ENCODE measurements around the gene LRG1.

Gene LRG1

DNA sequence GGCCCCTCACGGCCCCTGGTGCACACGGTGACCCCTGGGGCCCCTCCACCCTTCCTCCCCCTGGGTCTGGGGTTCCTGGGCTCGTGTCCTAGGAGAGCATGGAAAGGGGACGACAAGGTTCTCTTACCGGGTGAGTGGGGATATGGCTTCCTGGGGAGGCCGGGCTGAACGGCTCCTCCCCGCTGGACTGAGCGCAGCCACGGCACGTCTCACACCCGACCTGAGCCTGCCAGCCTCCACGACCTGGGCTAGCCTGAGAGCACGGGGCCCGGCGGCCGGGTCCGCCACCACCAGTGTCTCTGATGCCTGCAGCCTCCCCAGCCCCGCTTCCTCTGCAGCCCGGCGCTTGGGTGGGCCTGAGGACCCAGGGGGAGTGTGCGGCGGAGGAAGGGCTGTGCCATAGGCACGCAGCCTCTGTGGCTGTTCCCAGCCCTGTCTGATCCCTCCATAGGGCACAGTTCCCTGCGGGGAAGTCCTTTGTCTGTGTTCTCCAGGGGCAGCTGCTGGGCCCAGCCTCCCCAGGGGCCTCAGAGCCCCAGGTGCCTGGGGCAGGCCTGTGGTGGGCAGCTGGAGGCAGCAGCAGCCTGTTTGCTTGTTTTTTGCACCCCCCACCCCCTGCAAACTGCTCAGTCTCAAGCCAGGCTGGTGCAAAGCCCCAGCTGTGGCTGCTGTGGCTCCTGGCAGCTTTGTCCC is 36.6 kb downstream of the LRG1 start:
- H3K27ac ChIP-seq = no peak overlapping the region
- no peak for TF ChIP-seq ZFX (IDR thresholded peaks at IDR 0.05; ENCODE audit: borderline replicate concordance)
- TF ChIP-seq, protein P1, sequence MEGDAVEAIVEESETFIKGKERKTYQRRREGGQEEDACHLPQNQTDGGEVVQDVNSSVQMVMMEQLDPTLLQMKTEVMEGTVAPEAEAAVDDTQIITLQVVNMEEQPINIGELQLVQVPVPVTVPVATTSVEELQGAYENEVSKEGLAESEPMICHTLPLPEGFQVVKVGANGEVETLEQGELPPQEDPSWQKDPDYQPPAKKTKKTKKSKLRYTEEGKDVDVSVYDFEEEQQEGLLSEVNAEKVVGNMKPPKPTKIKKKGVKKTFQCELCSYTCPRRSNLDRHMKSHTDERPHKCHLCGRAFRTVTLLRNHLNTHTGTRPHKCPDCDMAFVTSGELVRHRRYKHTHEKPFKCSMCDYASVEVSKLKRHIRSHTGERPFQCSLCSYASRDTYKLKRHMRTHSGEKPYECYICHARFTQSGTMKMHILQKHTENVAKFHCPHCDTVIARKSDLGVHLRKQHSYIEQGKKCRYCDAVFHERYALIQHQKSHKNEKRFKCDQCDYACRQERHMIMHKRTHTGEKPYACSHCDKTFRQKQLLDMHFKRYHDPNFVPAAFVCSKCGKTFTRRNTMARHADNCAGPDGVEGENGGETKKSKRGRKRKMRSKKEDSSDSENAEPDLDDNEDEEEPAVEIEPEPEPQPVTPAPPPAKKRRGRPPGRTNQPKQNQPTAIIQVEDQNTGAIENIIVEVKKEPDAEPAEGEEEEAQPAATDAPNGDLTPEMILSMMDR (IDR thresholded peaks at IDR 0.05) = no peak

DNA sequence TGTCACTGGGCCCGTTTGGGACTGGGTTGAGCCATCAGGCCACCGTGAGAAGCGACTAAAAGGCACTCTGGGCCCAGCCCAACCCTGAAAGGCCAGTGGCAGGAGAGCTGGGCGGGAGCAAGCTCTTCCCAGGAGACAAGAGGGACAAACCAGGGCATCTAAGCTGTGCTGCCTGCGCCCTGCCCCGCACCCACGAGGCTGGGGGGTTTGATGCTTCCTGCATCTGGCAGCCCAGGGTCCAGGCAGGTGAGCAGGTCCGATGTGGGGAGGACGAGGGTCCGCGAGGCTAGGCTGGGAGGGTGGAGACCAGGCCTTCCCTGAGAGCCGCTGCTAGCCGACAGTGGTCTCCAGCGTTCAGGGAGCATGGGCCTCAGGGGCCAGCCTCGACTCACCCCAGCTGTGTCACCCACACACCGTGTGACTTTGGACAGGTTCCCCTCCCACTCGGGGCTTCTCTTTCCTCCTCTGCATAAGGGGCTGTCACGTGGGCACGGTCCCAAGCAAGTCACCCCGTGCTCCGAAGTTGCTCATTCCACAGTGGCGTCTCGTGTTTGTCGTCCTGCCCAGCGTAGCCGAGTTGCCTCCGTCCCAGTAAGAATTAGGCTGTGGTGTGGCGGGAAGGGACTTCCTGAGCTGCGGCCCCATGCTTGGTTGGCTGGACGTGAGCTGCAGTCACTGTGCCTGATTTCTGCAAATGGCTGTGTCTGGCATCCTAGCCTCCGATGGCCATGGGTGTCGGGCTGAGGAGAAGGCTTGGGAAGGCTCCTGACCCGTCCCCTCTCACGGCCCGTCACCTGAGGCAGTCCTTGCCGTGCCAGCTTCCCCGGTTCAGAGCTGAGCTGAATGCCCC is 37.3 kb downstream of the LRG1 start:
- TF ChIP-seq, protein P1 (IDR thresholded peaks at IDR 0.05) = no peak
- TF ChIP-seq ZFX (IDR thresholded peaks at IDR 0.05; ENCODE audit: borderline replicate concordance) = no peak
- H3K27ac ChIP-seq = no peak overlapping the region

DNA sequence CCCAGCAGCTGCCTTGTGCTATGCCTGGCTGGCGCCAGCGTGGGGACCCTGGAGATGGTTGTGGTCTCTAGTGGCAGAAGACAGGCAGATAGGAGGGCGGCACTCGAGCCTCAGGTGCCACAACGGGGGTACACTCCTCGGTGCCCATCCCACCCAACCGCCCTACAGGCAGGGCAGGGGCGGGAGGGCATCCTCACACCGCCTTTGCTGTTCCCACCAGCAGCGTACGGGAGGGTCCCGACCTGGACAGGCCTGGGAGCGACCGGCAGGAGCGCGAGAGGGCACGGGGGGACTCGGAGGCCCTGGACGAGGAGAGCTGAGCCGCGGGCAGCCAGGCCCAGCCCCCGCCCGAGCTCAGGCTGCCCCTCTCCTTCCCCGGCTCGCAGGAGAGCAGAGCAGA is 38.1 kb downstream of the LRG1 start:
- H3K27ac ChIP-seq = no peak overlapping the region
- no peak for TF ChIP-seq ZFX (IDR thresholded peaks at IDR 0.05; ENCODE audit: borderline replicate concordance)
- TF ChIP-seq, protein P1 (IDR thresholded peaks at IDR 0.05) = no peak

DNA sequence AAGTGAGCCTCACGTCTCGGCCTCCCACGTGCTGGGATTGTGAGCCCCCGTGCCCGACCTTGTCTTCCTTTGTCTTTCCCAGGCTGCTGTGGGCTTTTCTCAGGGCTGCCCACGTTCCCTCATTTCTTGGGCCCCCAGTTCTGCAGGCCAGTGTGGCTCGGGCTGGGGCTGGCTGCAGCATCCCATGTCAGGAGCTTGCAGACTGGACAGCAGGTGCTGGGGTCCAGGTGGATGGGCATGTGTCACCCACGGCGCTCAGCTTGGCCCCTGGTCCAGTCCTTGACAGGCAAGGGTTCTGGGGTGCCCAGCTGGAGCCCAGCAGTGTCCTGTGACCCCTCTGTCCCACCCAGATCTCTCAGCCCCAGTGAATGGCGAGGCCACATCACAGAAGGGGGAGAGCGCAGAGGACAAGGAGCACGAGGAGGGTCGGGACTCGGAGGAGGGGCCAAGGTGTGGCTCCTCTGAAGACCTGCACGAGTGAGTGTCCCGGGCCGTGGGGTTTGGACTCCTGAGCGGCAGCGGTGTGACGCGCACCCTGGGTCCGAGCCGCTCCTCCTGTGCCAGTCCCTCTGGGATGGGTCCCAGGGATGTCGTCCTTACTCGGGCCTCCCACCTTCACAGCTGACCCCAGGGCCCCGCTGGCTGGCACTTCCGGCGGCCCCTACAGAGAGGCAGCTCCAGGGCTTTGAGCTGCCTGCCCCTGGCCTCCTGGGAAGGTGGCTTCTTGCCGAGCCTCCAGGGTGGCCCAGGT is 38.8 kb downstream of the LRG1 start:
- TF ChIP-seq ZFX (IDR thresholded peaks at IDR 0.05; ENCODE audit: borderline replicate concordance) = no peak
- TF ChIP-seq, protein P1 (IDR thresholded peaks at IDR 0.05) = no peak
- H3K27ac ChIP-seq = no peak overlapping the region

DNA sequence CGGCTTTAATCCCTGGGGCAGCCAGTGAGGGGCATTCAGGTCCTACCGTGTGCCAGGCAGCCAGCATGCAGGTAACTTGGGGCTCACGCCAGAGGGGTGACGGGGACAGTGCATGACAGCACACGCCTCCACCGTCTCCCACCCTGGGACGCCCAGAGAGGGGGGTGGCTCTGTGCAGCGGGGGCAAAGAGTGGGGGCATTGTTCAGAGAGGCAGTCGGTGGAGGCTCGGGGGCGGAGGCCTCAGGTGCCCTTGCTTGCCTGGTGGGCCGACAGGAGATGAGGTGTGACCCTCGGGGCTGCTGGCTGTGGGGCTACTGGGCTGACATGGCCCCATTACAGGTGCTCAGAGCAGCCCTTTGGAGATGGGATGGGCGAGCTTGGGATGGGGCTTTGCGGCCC is 40.0 kb downstream of the LRG1 start:
- TF ChIP-seq, protein P1 (IDR thresholded peaks at IDR 0.05) = no peak
- TF ChIP-seq ZFX (IDR thresholded peaks at IDR 0.05; ENCODE audit: borderline replicate concordance) = no peak
- H3K27ac ChIP-seq = no peak overlapping the region

DNA sequence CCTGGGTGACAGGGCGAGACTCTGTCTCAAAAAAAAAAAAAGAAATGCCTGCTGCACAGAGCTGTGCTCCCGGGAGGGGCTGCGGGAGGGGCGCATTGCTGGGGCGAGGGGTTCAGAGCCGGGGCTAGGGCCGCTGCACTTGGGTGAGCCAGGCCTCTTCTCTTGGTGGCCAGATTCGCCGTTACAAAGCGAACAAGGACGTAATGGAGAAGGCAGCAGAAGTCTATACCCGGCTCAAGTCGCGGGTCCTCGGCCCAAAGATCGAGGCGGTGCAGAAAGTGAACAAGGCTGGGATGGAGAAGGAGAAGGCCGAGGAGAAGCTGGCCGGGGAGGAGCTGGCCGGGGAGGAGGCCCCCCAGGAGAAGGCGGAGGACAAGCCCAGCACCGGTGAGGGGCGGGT is 40.5 kb downstream of the LRG1 start:
- H3K27ac ChIP-seq = no peak overlapping the region
- TF ChIP-seq, protein P1 (IDR thresholded peaks at IDR 0.05) = no peak
- no peak for TF ChIP-seq ZFX (IDR thresholded peaks at IDR 0.05; ENCODE audit: borderline replicate concordance)
